ENCODE data around the gene TAF1D. TPM values are rescaled to one million over a fixed set of nuclear protein-coding genes. Genes with fewer than 3 reads are reported as not detected.

Gene TAF1D
- total RNA-seq, 3 donors from 2014 or later (not counting 1 experiment from before 2014, with no cell fraction given): 76.3 to 110 (median 109) TPM

GRCh38 chr11:93715797-93716396 lies 25.4 kb downstream of the TAF1D start:
- peak overlapping the region in 1 of 2 donors; percentile 52 for H3K27ac Mint-ChIP-seq
- H3K9me3 Mint-ChIP-seq: peaks cover 0 to 3% of the 10 kb centered on the region in 2 donors
- H3K27ac ChIP-seq (ENCODE audit: low read length): no peak overlapping the region
- H3K4me1 ChIP-seq (ENCODE audit: control insufficient read depth, insufficient read depth, low read length): peaks cover 9% of the 10 kb centered on the region
- no peak for DNase-seq
- 90% methylated on average over 3 of the region's 4 CpGs for WGBS (ENCODE audit: insufficient coverage)
- H3K9me3 ChIP-seq (ENCODE audit: control insufficient read depth, insufficient read depth, low read length): no peaks in the 10 kb centered on the region
- no peak overlapping the region for H3K4me3 ChIP-seq (ENCODE audit: low read length)
- no peaks in the 10 kb centered on the region for H3K27me3 Mint-ChIP-seq (ENCODE audit: low read depth in 2 of 2)
- H3K36me3 Mint-ChIP-seq: peaks cover 24% of the 10 kb centered on the region
- intact Hi-C loops (cut with micrococcal nuclease): no loop called here
- peaks cover 8% of the 10 kb centered on the region for H3K36me3 ChIP-seq (ENCODE audit: control insufficient read depth, insufficient read depth, low read length)
- no peaks in the 10 kb centered on the region for H3K27me3 ChIP-seq (ENCODE audit: control insufficient read depth, insufficient read depth, low read length)
- no peak for ATAC-seq
- no peak for TF ChIP-seq CTCF (IDR thresholded peaks at IDR 0.05)
- H3K4me3 Mint-ChIP-seq: no peak overlapping the region
- peaks cover 14 to 18% of the 10 kb centered on the region in 2 donors for H3K4me1 Mint-ChIP-seq

GRCh38 chr11:93712678-93713077 lies 28.6 kb downstream of the TAF1D start:
- peaks cover 15% of the 10 kb centered on the region for H3K36me3 ChIP-seq (ENCODE audit: control insufficient read depth, insufficient read depth, low read length)
- intact Hi-C loops (cut with micrococcal nuclease): no loop called here

GRCh38 chr11:93710239-93710638 lies 31.1 kb downstream of the TAF1D start:
- no peak for TF ChIP-seq CTCF (IDR thresholded peaks at IDR 0.05)
- DNase-seq (no peak), ATAC-seq (no peak)
- Mint-ChIP-seq H3K36me3 (peaks cover 51% of the 10 kb centered on the region), H3K27ac (no peak overlapping the region), H3K27me3 (ENCODE audit: low read depth in 2 of 2) (no peaks in the 10 kb centered on the region), H3K4me3 (no peak overlapping the region), H3K9me3 (peaks cover 0 to 7% of the 10 kb centered on the region in 2 donors), H3K4me1 (peaks cover 0 to 9% of the 10 kb centered on the region in 2 donors)
- H3K36me3 ChIP-seq (ENCODE audit: control insufficient read depth, insufficient read depth, low read length): peaks cover 19% of the 10 kb centered on the region
- no peaks in the 10 kb centered on the region for H3K4me1 ChIP-seq (ENCODE audit: control insufficient read depth, insufficient read depth, low read length)
- no peaks in the 10 kb centered on the region for H3K27me3 ChIP-seq (ENCODE audit: control insufficient read depth, insufficient read depth, low read length)
- H3K9me3 ChIP-seq (ENCODE audit: control insufficient read depth, insufficient read depth, low read length): no peaks in the 10 kb centered on the region
- no peak overlapping the region for H3K4me3 ChIP-seq (ENCODE audit: low read length)
- H3K27ac ChIP-seq (ENCODE audit: low read length): no peak overlapping the region
- intact Hi-C loops (cut with micrococcal nuclease): no loop called here
- WGBS (ENCODE audit: insufficient coverage): no CpG with 5 or more reads among the region's 1 CpG

More at GRCh38 chr11:93712678-93713077, 28.6 kb downstream of the TAF1D start:
- Histone ChIP-seq H3K27me3 (ENCODE audit: control insufficient read depth, insufficient read depth, low read length) (no peaks in the 10 kb centered on the region), H3K27ac (ENCODE audit: low read length) (no peak overlapping the region), H3K4me3 (ENCODE audit: low read length) (no peak overlapping the region), H3K4me1 (ENCODE audit: control insufficient read depth, insufficient read depth, low read length) (peaks cover under 1% of the 10 kb centered on the region), H3K9me3 (ENCODE audit: control insufficient read depth, insufficient read depth, low read length) (no peaks in the 10 kb centered on the region)
- Mint-ChIP-seq H3K9me3 (peaks cover 0 to 7% of the 10 kb centered on the region in 2 donors), H3K27ac (no peak overlapping the region), H3K4me3 (no peak overlapping the region), H3K27me3 (ENCODE audit: low read depth in 2 of 2) (no peaks in the 10 kb centered on the region), H3K4me1 (peaks cover 5 to 8% of the 10 kb centered on the region in 2 donors), H3K36me3 (peaks cover 51% of the 10 kb centered on the region)
- no peak for DNase-seq
- ATAC-seq: no peak
- no peak for TF ChIP-seq CTCF (IDR thresholded peaks at IDR 0.05)

GRCh38 chr11:93704237-93704636 lies 37.1 kb downstream of the TAF1D start:
- Histone ChIP-seq H3K36me3 (ENCODE audit: control insufficient read depth, insufficient read depth, low read length) (peaks cover 31% of the 10 kb centered on the region), H3K4me1 (ENCODE audit: control insufficient read depth, insufficient read depth, low read length) (no peaks in the 10 kb centered on the region), H3K27ac (ENCODE audit: low read length) (no peak overlapping the region), H3K4me3 (ENCODE audit: low read length) (no peak overlapping the region), H3K27me3 (ENCODE audit: control insufficient read depth, insufficient read depth, low read length) (no peaks in the 10 kb centered on the region), H3K9me3 (ENCODE audit: control insufficient read depth, insufficient read depth, low read length) (no peaks in the 10 kb centered on the region)
- Mint-ChIP-seq H3K4me3 (no peak overlapping the region), H3K9me3 (no peaks in the 10 kb centered on the region), H3K27ac (no peak overlapping the region), H3K27me3 (ENCODE audit: low read depth in 2 of 2) (no peaks in the 10 kb centered on the region), H3K36me3 (peaks cover 23% of the 10 kb centered on the region), H3K4me1 (peaks cover 0 to 9% of the 10 kb centered on the region in 2 donors)
- no peak for DNase-seq
- TF ChIP-seq CTCF (IDR thresholded peaks at IDR 0.05): no peak
- 100% methylated on average over 2 of the region's 2 CpGs for WGBS (ENCODE audit: insufficient coverage)
- no peak for ATAC-seq
- intact Hi-C loops (cut with micrococcal nuclease): no loop called here

Data from natural killer cell (primary cell).